ENCODE results near the gene SEC24B.
A peak's percentile ranks its signal among the peaks of the same experiment; 100 is the strongest.
"Not testable (repeated sequence)": the region's sequence is repeated elsewhere in the genome, so short reads cannot be mapped to it uniquely, and the experiment has no call there.

The SEC24B gene

GRCh38 chr4:109511414-109511813 lies 77.8 kb downstream of the SEC24B start:
- DNase-seq = no peak

- not testable (repeated sequence) for DNase-seq
Measured at GRCh38 chr4:109513368-109513767, 79.8 kb downstream of the SEC24B start.

- DNase-seq = no peak
Measured at GRCh38 chr4:109532182-109532581, 98.6 kb downstream of the SEC24B start.

GRCh38 chr4:109545401-109545800 lies 111.8 kb downstream of the SEC24B start:
- no peak for DNase-seq

- DNase-seq = no peak
Measured at GRCh38 chr4:109547394-109547793, 113.8 kb downstream of the SEC24B start.

- peak; percentile 53 for DNase-seq
Measured at GRCh38 chr4:109548655-109549054, 115.0 kb downstream of the SEC24B start.

- DNase-seq = no peak
Measured at GRCh38 chr4:109552237-109552636, 118.6 kb downstream of the SEC24B start.

- no peak for DNase-seq
Measured at GRCh38 chr4:109553130-109553529, 119.5 kb downstream of the SEC24B start.

- no peak for DNase-seq
Measured at GRCh38 chr4:109554971-109555370, 121.4 kb downstream of the SEC24B start.

GRCh38 chr4:109557433-109557832 lies 123.8 kb downstream of the SEC24B start:
- no peak for DNase-seq

GRCh38 chr4:109558095-109558494 lies 124.5 kb downstream of the SEC24B start:
- DNase-seq = not testable (repeated sequence)

- peak; percentile 48 for DNase-seq
Measured at GRCh38 chr4:109559625-109559982, 126.0 kb downstream of the SEC24B start.

GRCh38 chr4:109559983-109560686 lies 126.5 kb downstream of the SEC24B start, which contains the start of gene MCUB:
MCUB (plus strand) TSS chr4:109560246; CDS start chr4:109560338, 92 bp downstream.
- peak; percentile 93 for DNase-seq

- DNase-seq = peak; percentile 66
Measured at GRCh38 chr4:109560687-109561461, 127.3 kb downstream of the SEC24B start.

GRCh38 chr4:109562457-109563239 lies 129.0 kb downstream of the SEC24B start:
- peak; percentile 13 for DNase-seq

- DNase-seq = no peak
Measured at GRCh38 chr4:109571494-109571893, 137.9 kb downstream of the SEC24B start.

GRCh38 chr4:109572154-109572553 lies 138.5 kb downstream of the SEC24B start:
- DNase-seq = no peak

GRCh38 chr4:109574443-109574850 lies 140.8 kb downstream of the SEC24B start:
- peak; percentile 19 for DNase-seq

GRCh38 chr4:109574931-109575804 lies 141.6 kb downstream of the SEC24B start:
- no peak for DNase-seq

- no peak for DNase-seq
Measured at GRCh38 chr4:109576462-109576861, 142.8 kb downstream of the SEC24B start.

GRCh38 chr4:109578846-109579245 lies 145.2 kb downstream of the SEC24B start:
- no peak for DNase-seq

GRCh38 chr4:109579997-109580396 lies 146.4 kb downstream of the SEC24B start:
- not testable (repeated sequence) for DNase-seq

All from CD4-positive, alpha-beta T cell treated with Interleukin-6 for 4 hours (primary cell).